ENCODE results near the gene LRRC1.

LRRC1 gene

GRCh38 chr6:53896196-53896595 is 101.4 kb downstream of the LRRC1 start:
- no peak for DNase-seq

- no peak for DNase-seq
Measured at GRCh38 chr6:53898026-53898795, 103.4 kb downstream of the LRRC1 start.

GRCh38 chr6:53899512-53899911 is 104.7 kb downstream of the LRRC1 start:
- DNase-seq = no peak

GRCh38 chr6:53903357-53903756 is 108.6 kb downstream of the LRRC1 start:
- DNase-seq = no peak

- no peak for DNase-seq
Measured at GRCh38 chr6:53906103-53906502, 111.3 kb downstream of the LRRC1 start.

- DNase-seq = no peak
Measured at GRCh38 chr6:53906842-53907241, 112.0 kb downstream of the LRRC1 start.

GRCh38 chr6:53910834-53911233 is 116.0 kb downstream of the LRRC1 start:
- DNase-seq = no peak

- DNase-seq = no peak
Measured at GRCh38 chr6:53912661-53913060, 117.9 kb downstream of the LRRC1 start.

GRCh38 chr6:53913286-53913685 is 118.5 kb downstream of the LRRC1 start:
- DNase-seq = no peak

GRCh38 chr6:53915026-53915691 is 120.4 kb downstream of the LRRC1 start:
- DNase-seq = no peak

- DNase-seq = no peak
Measured at GRCh38 chr6:53916804-53917463, 122.1 kb downstream of the LRRC1 start.

GRCh38 chr6:53917464-53917842 is 122.6 kb downstream of the LRRC1 start:
- DNase-seq = no peak

GRCh38 chr6:53918854-53919510 is 124.2 kb downstream of the LRRC1 start:
- no peak for DNase-seq

- DNase-seq = no peak
Measured at GRCh38 chr6:53919881-53920360, 125.1 kb downstream of the LRRC1 start.

GRCh38 chr6:53920881-53921280 is 126.1 kb downstream of the LRRC1 start:
- DNase-seq = no peak

GRCh38 chr6:53921639-53922038 is 126.8 kb downstream of the LRRC1 start:
- DNase-seq = no peak

GRCh38 chr6:53922539-53922981 is 127.8 kb downstream of the LRRC1 start:
- no peak for DNase-seq

GRCh38 chr6:53924277-53924676 is 129.5 kb downstream of the LRRC1 start:
- no peak for DNase-seq

GRCh38 chr6:53924821-53925422 is 130.1 kb downstream of the LRRC1 start:
- no peak for DNase-seq

GRCh38 chr6:53925891-53926290 is 131.1 kb downstream of the LRRC1 start:
- DNase-seq = no peak

- DNase-seq = no peak
Measured at GRCh38 chr6:53926505-53926904, 131.7 kb downstream of the LRRC1 start.

GRCh38 chr6:53928641-53929040 is 133.8 kb downstream of the LRRC1 start:
- no peak for DNase-seq
